Measurements from ENCODE around the gene GMEB1.

DNA sequence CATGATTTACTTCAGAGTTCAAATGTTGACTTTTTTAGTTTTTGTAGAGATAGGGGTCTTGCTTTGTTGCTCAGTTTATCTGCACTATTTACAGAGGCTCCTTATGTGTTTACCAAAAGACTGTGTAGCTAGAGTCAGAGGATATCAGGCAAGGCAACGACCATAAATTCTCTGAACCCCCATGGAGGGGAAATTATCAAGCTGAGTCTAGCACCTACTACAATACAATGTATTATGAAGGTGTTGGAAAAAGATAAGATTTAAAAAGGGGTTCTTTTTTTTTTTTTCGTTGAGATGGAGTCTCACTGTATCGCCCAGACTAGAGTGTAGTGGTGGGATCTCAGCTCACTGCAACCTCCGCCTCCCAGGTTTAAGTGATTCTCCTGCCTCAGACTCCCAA, 16.4 kb downstream of the GMEB1 start:
- TF ChIP-seq, protein P1, sequence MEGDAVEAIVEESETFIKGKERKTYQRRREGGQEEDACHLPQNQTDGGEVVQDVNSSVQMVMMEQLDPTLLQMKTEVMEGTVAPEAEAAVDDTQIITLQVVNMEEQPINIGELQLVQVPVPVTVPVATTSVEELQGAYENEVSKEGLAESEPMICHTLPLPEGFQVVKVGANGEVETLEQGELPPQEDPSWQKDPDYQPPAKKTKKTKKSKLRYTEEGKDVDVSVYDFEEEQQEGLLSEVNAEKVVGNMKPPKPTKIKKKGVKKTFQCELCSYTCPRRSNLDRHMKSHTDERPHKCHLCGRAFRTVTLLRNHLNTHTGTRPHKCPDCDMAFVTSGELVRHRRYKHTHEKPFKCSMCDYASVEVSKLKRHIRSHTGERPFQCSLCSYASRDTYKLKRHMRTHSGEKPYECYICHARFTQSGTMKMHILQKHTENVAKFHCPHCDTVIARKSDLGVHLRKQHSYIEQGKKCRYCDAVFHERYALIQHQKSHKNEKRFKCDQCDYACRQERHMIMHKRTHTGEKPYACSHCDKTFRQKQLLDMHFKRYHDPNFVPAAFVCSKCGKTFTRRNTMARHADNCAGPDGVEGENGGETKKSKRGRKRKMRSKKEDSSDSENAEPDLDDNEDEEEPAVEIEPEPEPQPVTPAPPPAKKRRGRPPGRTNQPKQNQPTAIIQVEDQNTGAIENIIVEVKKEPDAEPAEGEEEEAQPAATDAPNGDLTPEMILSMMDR (IDR thresholded peaks at IDR 0.05; ENCODE audit: borderline replicate concordance, extremely low read depth, low read length, poor library complexity, severe bottlenecking), result no peak
- no peak for TF ChIP-seq EZH2 (IDR thresholded peaks at IDR 0.05; ENCODE audit: borderline replicate concordance, low read depth, low read length, severe bottlenecking)
